Measurements from ENCODE around the gene LRP10.

DNA sequence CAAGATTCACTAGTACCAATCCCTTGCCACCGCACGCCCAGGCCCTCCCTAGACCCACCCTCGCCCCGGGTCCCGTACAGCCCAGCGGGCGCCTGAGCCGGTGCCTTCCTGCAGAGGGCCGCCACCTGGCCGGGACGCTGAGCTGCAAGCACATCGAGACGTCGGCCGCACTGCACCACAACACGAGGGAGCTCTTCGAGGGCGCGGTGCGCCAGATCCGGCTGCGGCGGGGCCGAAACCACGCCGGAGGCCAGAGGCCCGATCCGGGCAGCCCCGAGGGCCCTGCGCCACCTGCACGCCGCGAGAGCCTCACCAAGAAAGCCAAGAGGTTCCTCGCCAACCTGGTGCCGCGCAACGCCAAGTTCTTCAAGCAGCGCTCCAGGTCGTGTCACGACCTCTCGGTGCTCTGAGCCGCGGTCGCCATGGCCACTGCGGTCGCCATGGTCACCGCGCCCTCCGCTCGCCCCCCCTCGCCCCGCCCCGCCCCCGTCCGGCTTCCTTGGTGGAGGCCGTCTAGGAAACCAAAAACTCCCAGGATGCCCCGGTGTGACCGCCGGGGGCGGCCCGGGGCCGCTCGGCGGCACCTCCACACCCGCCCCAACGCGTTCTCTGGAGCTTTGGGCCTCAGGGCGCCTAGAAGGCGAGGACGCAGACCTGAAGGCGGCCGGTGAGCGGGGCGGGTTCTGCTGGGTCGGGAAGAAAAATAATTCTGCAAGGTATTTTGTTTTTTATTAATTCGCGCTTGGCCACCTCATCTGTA is 15.1 kb downstream of the LRP10 start:
- TF ChIP-seq ELF4 (IDR thresholded peaks at IDR 0.05), result no peak
- TF ChIP-seq ARNT (IDR thresholded peaks at IDR 0.05), result no peak
- TF ChIP-seq ZNF384 (IDR thresholded peaks at IDR 0.05), result no peak
- TF ChIP-seq BHLHE40 (IDR thresholded peaks at IDR 0.05; ENCODE audit: borderline replicate concordance), result no peak
- no peak for TF ChIP-seq PKNOX1 (IDR thresholded peaks at IDR 0.05)
- no peak for TF ChIP-seq SUZ12 (IDR thresholded peaks at IDR 0.05)
- no peak for TF ChIP-seq FOXK2 (IDR thresholded peaks at IDR 0.05)
- TF ChIP-seq HDGF (IDR thresholded peaks at IDR 0.05; ENCODE audit: borderline replicate concordance), result no peak
- TF ChIP-seq SP1 (IDR thresholded peaks at IDR 0.05), result no peak
- TF ChIP-seq TARDBP (IDR thresholded peaks at IDR 0.05), result no peak
- no peak for TF ChIP-seq FOXM1 (IDR thresholded peaks at IDR 0.05; ENCODE audit: borderline replicate concordance)
- no peak for TF ChIP-seq FOXA1 (IDR thresholded peaks at IDR 0.05)
- TF ChIP-seq LEF1 (IDR thresholded peaks at IDR 0.05; ENCODE audit: borderline replicate concordance), result no peak
- no peak for TF ChIP-seq NFRKB (IDR thresholded peaks at IDR 0.05)

Data from HEK293T (cell line).